Measurements from ENCODE around the gene DRC3.

DRC3 gene

GRCh38 chr17:18045691-18046350 lies 73.2 kb downstream of the DRC3 start:
- no peak for DNase-seq (ENCODE audit: low read depth in 3 of 3)

GRCh38 chr17:18055597-18055996 lies 82.9 kb downstream of the DRC3 start:
- no peak for DNase-seq (ENCODE audit: low read depth in 3 of 3)

GRCh38 chr17:18056214-18056613 lies 83.6 kb downstream of the DRC3 start:
- no peak for DNase-seq (ENCODE audit: low read depth in 3 of 3)

GRCh38 chr17:18059283-18059682 lies 86.6 kb downstream of the DRC3 start:
- no peak for DNase-seq (ENCODE audit: low read depth in 3 of 3)

- DNase-seq (ENCODE audit: low read depth in 3 of 3), result no peak
Measured at GRCh38 chr17:18064053-18064452, 91.4 kb downstream of the DRC3 start.

- no peak for DNase-seq (ENCODE audit: low read depth in 3 of 3)
Measured at GRCh38 chr17:18065546-18065945, 92.9 kb downstream of the DRC3 start.
